K562 (cell line): ENCODE results near the gene POU2AF1. TPM values are rescaled to one million over a fixed set of nuclear protein-coding genes. Genes with fewer than 3 reads are reported as not detected.

Experiments
- ATAC-seq: fragments of 200-7000 bp; cut with Tn5 transposase; 3 replicates; pipeline ENCODE4 v1.9.1; 2020; ENCODE audit warnings: moderate library complexity
- BruUV-seq: library from RNA; stranded (reverse); fragments of 400-500 nt; replicated peaks from 2 replicates; lab custom pipeline; 2021; lab: Mats Ljungman, UMichigan
- CTCF ChIA-PET: fragments of 300-600 bp; formaldehyde crosslinking; extraction: SDS; loops from one replicate; lab custom pipeline; 2021; ENCODE audit warnings: low intra/inter-chr PET ratio; lab: Yijun Ruan, JAX
- POLR2A ChIA-PET: fragments of 300-600, 350-650 bp; sonication (Branson Sonifier 250); formaldehyde crosslinking; extraction: SDS; loops from one replicate; lab custom pipeline; 2021; ENCODE audit warnings: antibody characterized with exemption, inconsistent platforms; lab: Yijun Ruan, JAX
- DNase-seq, 4 experiments: peaks; one replicate each; pipeline versions ENCODE4 v3.0.0 to v3.0.0-alpha.2; 2011 to 2018; ENCODE audit warnings: low spot score in 3 of 4, mixed read lengths in 3 of 4; ENCODE audit errors: extremely low read depth in 1 of 4
- FAIRE-seq: peaks from 2 replicates; lab custom pipeline; 2011; peaks lifted over from hg19 to GRCh38; lab: Jason Lieb, UNC
- H2AFZ ChIP-seq: 2 replicates; pipeline ENCODE4 v1.6.0; 2011; ENCODE audit warnings: low read depth, low read length, control low read depth, inconsistent platforms
- H3K27ac ChIP-seq: fragments of 200-600 bp; 3 replicates; pipeline ENCODE4 v1.8.0; 2011; ENCODE audit warnings: low read depth, mild to moderate bottlenecking, control low read depth, inconsistent platforms, low read length, moderate library complexity, mixed read lengths; ENCODE audit errors: extremely low read depth
- H3K27me3 ChIP-seq, 2 experiments: fragments of 300-600 bp in 1 of 2; 2 replicates in 1 of 2; 3 replicates in 1 of 2; pipeline versions ENCODE4 v1.6.0 to v1.8.0; 2011; ENCODE audit warnings: inconsistent platforms in 2 of 2, low read length in 2 of 2, mild to moderate bottlenecking in 1 of 2, mixed read lengths in 1 of 2, moderate library complexity in 1 of 2; ENCODE audit not compliant: control insufficient read depth in 2 of 2, insufficient read depth in 2 of 2
- H3K36me3 ChIP-seq: fragments of 300-600 bp; 3 replicates; pipeline ENCODE4 v1.8.0; 2011; ENCODE audit warnings: mild to moderate bottlenecking, low read length, inconsistent platforms; ENCODE audit not compliant: control insufficient read depth, insufficient read depth
- H3K4me1 ChIP-seq, 2 experiments: fragments of 200-600 bp in 1 of 2; replicated peaks in 1 of 2; 2 replicates in 1 of 2; 3 replicates in 1 of 2; pipeline versions ENCODE4 v1.5.1 to v1.8.0; 2011; ENCODE audit warnings: inconsistent platforms in 2 of 2, low read length in 2 of 2, mild to moderate bottlenecking in 1 of 2, mixed read lengths in 1 of 2, moderate library complexity in 1 of 2; ENCODE audit not compliant: control insufficient read depth in 2 of 2, insufficient read depth in 2 of 2
- H3K4me2 ChIP-seq: 2 replicates; pipeline ENCODE4 v1.6.1; 2011; ENCODE audit warnings: low read length, control low read depth, inconsistent platforms, mixed read lengths; ENCODE audit not compliant: insufficient read depth
- H3K4me3 ChIP-seq: fragments of 200-600 bp; sonication (generic), shearing (Covaris generic); 2 replicates; pipeline ENCODE4 v1.5.1; 2016; ENCODE audit warnings: control low read depth, inconsistent platforms
- H3K79me2 ChIP-seq: fragments of 200-600 bp; 3 replicates; pipeline ENCODE4 v1.8.0; 2011; ENCODE audit warnings: low read length, inconsistent platforms; ENCODE audit not compliant: control insufficient read depth, insufficient read depth
- H3K9ac ChIP-seq, 2 experiments: 2 replicates each; pipeline versions ENCODE4 v1.6.0 to v1.6.1; 2011; ENCODE audit warnings: low read depth in 2 of 2, low read length in 2 of 2, control low read depth in 1 of 2, inconsistent platforms in 1 of 2, mild to moderate bottlenecking in 1 of 2, mixed read lengths in 1 of 2; ENCODE audit not compliant: insufficient read depth in 1 of 2
- H3K9me1 ChIP-seq: one replicate; pipeline ENCODE4 v1.6.0; 2011; ENCODE audit warnings: inconsistent platforms, mild to moderate bottlenecking, low read length, moderate library complexity; ENCODE audit not compliant: control insufficient read depth, insufficient read depth
- H3K9me3 ChIP-seq: replicated peaks from 2 replicates; pipeline ENCODE4 v1.5.1; 2011; ENCODE audit warnings: low read depth, low read length, inconsistent platforms; ENCODE audit not compliant: control insufficient read depth, insufficient read depth
- H4K20me1 ChIP-seq: replicated peaks from 2 replicates; pipeline ENCODE4 v1.6.1; 2011; ENCODE audit warnings: low read length, inconsistent platforms, mixed read lengths; ENCODE audit not compliant: control insufficient read depth, insufficient read depth
- BRF1 ChIP-seq: IDR thresholded peaks from 3 replicates; pipeline ENCODE4 v1.6.1; 2011; ENCODE audit warnings: borderline replicate concordance, mild to moderate bottlenecking; ENCODE audit not compliant: insufficient read length; ENCODE audit errors: extremely low read depth
- CCNT2 ChIP-seq: IDR thresholded peaks from 2 replicates; pipeline ENCODE4 v1.6.1; 2011; ENCODE audit warnings: borderline replicate concordance, low read depth, mild to moderate bottlenecking, moderate library complexity, mixed read lengths, low read length; ENCODE audit not compliant: insufficient read length; ENCODE audit errors: extremely low read depth
- FOS ChIP-seq: IDR thresholded peaks from 3 replicates; pipeline ENCODE4 v1.6.1; 2011; ENCODE audit not compliant: insufficient read length; ENCODE audit errors: extremely low read depth
- GTF2E2 ChIP-seq: fragments of 200-800 bp; sonication (Bioruptor generic); IDR thresholded peaks from 2 replicates; pipeline ENCODE4 v1.6.1; 2016; ENCODE audit warnings: missing genetic modification characterization, missing compliant biosample characterization
- MTF1 ChIP-seq: fragments of 250-450 bp; sonication (Bioruptor Pico); IDR thresholded peaks from 2 replicates; pipeline ENCODE4 v1.9.0; 2021; ENCODE audit warnings: moderate library complexity, mild to moderate bottlenecking, inconsistent platforms, borderline replicate concordance
- NFIX ChIP-seq: fragments of 250-450 bp; sonication (Bioruptor Pico); IDR thresholded peaks from 2 replicates; pipeline ENCODE4 v1.4.0; 2020; ENCODE audit warnings: low read depth, mild to moderate bottlenecking, moderate library complexity
- SMAD3 ChIP-seq: fragments of 450-650 bp; formaldehyde crosslinking; conservative IDR thresholded peaks from 2 replicates; pipeline ENCODE4 v1.4.0; 2020; ENCODE audit warnings: mild to moderate bottlenecking
- SRSF1 ChIP-seq: fragments of 200-400 bp; formaldehyde crosslinking; IDR thresholded peaks from 2 replicates; pipeline ENCODE4 v1.6.1; 2017; ENCODE audit warnings: mild to moderate bottlenecking, low read depth, low read length, moderate library complexity
- TCF7L2 ChIP-seq: fragments of 150-350 bp; IDR thresholded peaks from 2 replicates; pipeline ENCODE4 v1.6.1; 2016; ENCODE audit warnings: low read depth, mild to moderate bottlenecking, low read length, moderate library complexity
- TEAD2 ChIP-seq: fragments of 450-650 bp; IDR thresholded peaks from 2 replicates; pipeline ENCODE4 v1.6.1; 2016; ENCODE audit warnings: missing genetic modification characterization, control low read depth, missing compliant biosample characterization
- ZNF121 ChIP-seq: sonication (generic); formaldehyde crosslinking; conservative IDR thresholded peaks from 2 replicates; pipeline ENCODE4 v1.8.0; 2022; ENCODE audit warnings: missing genetic modification reagents
- ZNF77 ChIP-seq: fragments of 250-450 bp; sonication (Bioruptor Pico); IDR thresholded peaks from 2 replicates; pipeline ENCODE4 v1.5.0; 2020
- WGBS: fragments of 100-300 bp; shearing (Covaris generic); methylation state at CpG from one replicate; pipeline ENCODE4 v1.1.6; 2016; ENCODE audit warnings: low coverage, mixed read lengths; ENCODE audit not compliant: insufficient coverage; ENCODE audit errors: missing lambda C conversion rate; 5-methylcytosine and 5-hydroxymethylcytosine counted together
- in situ Hi-C: fragments of 300-500 bp; cut with MboI; formaldehyde crosslinking; loops from 4 replicates; pipeline ENCODE4 v1.15.0; 2018; ENCODE audit warnings: inconsistent platforms, mixed read lengths
- intact Hi-C: fragments of 100-400 bp; cut with micrococcal nuclease; formaldehyde crosslinking; loops from 2 replicates; pipeline ENCODE4 v1.14.2; 2022
- polyA plus RNA-seq, 8 experiments: library from polyadenylated mRNA; depleted of rRNA in 4 of 8; stranded (reverse) in 5 of 8; unstranded in 3 of 8; fragments of >200 nt; fragmentation: Nextera tagmentation in 2 of 8; fragmentation: Illumina TruSeq in 1 of 8; extraction: Ambion mirVana in 2 of 8; extraction: Trizol in 1 of 8; gene quantifications; 2 replicates each; pipeline versions ENCODE4 v1.2.1 to v1.2.3, GENCODE V29; 2011 to 2014; ENCODE audit warnings: inconsistent platforms in 1 of 8, missing spikeins in 1 of 8
- total RNA-seq, 7 experiments: library from RNA; depleted of rRNA in 6 of 7; stranded (reverse); fragments of >200 nt in 6 of 7; fragmentation: Illumina TruSeq in 2 of 7; extraction: Trizol in 2 of 7; gene quantifications; 2 replicates each; pipeline versions ENCODE4 v1.2.1 to v1.2.3, GENCODE V29; 2011 to 2021; ENCODE audit warnings: low replicate concordance in 1 of 7
- TF ChIP-seq, protein P1 (sequence below): fragments of 450-650 bp; formaldehyde crosslinking; IDR thresholded peaks from 2 replicates; pipeline ENCODE4 v1.4.0; 2020; ENCODE audit warnings: mild to moderate bottlenecking
- TF ChIP-seq, protein P2 (sequence below): sonication (generic); formaldehyde crosslinking; IDR thresholded peaks from 2 replicates; pipeline ENCODE4 v1.4.0; 2020; ENCODE audit warnings: mild to moderate bottlenecking, missing genetic modification reagents

The POU2AF1 gene
- total and polyA plus RNA-seq, 9 of the 15 experiments (the other 6 are each of a cell fraction or from before 2014, with no cell fraction given) = 0.09 TPM; not detected in 8

DNA sequence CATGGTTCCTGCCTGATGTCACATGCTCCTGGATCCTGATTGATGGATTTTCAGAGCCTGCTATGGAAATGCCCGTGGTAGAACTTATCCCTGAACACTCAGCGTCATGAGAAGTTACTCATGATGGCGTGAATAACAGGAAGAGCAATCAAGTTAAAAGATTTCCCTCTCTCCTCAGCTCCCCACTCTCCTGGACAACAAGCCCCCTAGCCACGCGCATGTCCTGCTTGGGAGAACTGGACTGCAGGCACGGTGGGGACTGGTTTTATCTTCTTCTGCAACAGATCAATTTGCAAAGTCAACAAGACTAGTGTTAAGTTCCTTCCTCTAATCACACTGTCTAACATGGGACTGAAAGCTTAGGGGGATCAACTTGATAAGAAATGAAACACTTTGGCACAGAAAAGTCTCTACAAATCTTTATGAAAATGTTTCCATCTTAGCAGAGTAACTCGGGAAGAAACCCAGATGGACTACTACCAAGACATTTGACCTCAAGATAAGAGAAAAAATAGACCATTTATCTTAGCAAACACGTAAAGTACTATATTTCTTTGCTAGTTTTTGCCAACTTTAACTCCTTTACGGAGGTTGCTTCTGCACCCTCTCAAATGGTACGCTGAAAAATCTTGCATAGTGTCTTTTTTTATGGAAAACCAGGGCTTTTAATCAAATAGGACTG is 27.6 kb downstream of the POU2AF1 start:
- Histone ChIP-seq H3K79me2 (no peaks in the 10 kb centered on the region), H3K4me3 (no peak overlapping the region), H3K9me3 (no peaks in the 10 kb centered on the region), H3K4me1 (no peaks in the 10 kb centered on the region), H3K4me2 (no peak overlapping the region), H3K36me3 (no peaks in the 10 kb centered on the region), H3K9ac (no peak overlapping the region), H3K27me3 (no peaks in the 10 kb centered on the region), H2AFZ (no peak overlapping the region), H3K27ac (no peak overlapping the region), H3K9me1 (no peaks in the 10 kb centered on the region), H4K20me1 (no peaks in the 10 kb centered on the region)
- FAIRE-seq (no peak), DNase-seq (no peak), ATAC-seq (no peak)
- in situ Hi-C loops (no loop called here), intact Hi-C loops (loop anchor here (5.0 kb wide), 1 partner anchor 76 kb away; no protein-coding TSS in a partner anchor)
- ChIA-PET CTCF (no interaction called here), POLR2A (no interaction called here)
- BruUV-seq = no TSS peak
- TF ChIP-seq CCNT2 (no peak), SRSF1 (no peak), ZNF121 (no peak), NFIX (no peak), TCF7L2 (no peak), SMAD3 (CRISPR knock-in tag) (no peak), BRF1 (no peak), ZNF77 (CRISPR knock-in tag) (no peak), GTF2E2 (no peak), TEAD2 (no peak), MTF1 (CRISPR knock-in tag) (no peak), FOS (no peak)
- TF ChIP-seq, protein P1, sequence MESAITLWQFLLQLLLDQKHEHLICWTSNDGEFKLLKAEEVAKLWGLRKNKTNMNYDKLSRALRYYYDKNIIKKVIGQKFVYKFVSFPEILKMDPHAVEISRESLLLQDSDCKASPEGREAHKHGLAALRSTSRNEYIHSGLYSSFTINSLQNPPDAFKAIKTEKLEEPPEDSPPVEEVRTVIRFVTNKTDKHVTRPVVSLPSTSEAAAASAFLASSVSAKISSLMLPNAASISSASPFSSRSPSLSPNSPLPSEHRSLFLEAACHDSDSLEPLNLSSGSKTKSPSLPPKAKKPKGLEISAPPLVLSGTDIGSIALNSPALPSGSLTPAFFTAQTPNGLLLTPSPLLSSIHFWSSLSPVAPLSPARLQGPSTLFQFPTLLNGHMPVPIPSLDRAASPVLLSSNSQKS (CRISPR knock-in tag) = no peak
- TF ChIP-seq, protein P2, sequence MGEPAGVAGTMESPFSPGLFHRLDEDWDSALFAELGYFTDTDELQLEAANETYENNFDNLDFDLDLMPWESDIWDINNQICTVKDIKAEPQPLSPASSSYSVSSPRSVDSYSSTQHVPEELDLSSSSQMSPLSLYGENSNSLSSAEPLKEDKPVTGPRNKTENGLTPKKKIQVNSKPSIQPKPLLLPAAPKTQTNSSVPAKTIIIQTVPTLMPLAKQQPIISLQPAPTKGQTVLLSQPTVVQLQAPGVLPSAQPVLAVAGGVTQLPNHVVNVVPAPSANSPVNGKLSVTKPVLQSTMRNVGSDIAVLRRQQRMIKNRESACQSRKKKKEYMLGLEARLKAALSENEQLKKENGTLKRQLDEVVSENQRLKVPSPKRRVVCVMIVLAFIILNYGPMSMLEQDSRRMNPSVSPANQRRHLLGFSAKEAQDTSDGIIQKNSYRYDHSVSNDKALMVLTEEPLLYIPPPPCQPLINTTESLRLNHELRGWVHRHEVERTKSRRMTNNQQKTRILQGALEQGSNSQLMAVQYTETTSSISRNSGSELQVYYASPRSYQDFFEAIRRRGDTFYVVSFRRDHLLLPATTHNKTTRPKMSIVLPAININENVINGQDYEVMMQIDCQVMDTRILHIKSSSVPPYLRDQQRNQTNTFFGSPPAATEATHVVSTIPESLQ (CRISPR knock-in tag) = no peak
- WGBS = 0% methylated on average over 10 of the region's 10 CpGs
